Measurements from ENCODE around the gene NUP210L. TPM values are rescaled to one million over a fixed set of nuclear protein-coding genes. Genes with fewer than 3 reads are reported as not detected.
"Not testable (repeated sequence)": the region's sequence is repeated elsewhere in the genome, so short reads cannot be mapped to it uniquely, and the experiment has no call there.

NUP210L gene
- total RNA-seq, 1 donor from 2014 or later: 0.43 TPM

- intact Hi-C loops (cut with DNase I): no loop called here
- ATAC-seq (ENCODE audit: poor library complexity) (no peak), DNase-seq (no peak)
Observed at GRCh38 chr1:154129391-154129970, 25.4 kb downstream of the NUP210L start.

DNA sequence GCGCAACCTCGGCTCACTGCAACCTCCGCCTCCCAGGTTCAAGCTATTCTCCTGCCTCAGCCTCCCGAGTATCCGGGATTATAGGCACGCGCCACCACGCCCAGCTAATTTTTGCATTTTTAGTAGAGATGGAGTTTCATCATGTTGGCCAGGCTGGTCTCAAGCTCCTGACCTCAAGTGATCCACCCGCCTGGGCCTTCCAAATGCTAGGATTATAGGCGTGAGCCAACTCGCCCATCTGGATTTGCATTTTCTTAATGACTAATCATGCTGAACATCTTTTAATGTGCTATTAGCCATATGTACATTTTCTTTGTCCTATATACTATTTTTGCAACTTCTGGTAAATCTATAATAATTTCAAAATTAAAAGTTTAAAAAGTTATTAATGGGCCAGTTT, 31.7 kb downstream of the NUP210L start:
- ATAC-seq (ENCODE audit: poor library complexity); intact Hi-C loops (cut with DNase I); DNase-seq: not testable (repeated sequence)

- DNase-seq (no peak), ATAC-seq (ENCODE audit: poor library complexity) (no peak)
- intact Hi-C loops (cut with DNase I): no loop called here
Observed at GRCh38 chr1:154117642-154118041, 37.2 kb downstream of the NUP210L start.

DNA sequence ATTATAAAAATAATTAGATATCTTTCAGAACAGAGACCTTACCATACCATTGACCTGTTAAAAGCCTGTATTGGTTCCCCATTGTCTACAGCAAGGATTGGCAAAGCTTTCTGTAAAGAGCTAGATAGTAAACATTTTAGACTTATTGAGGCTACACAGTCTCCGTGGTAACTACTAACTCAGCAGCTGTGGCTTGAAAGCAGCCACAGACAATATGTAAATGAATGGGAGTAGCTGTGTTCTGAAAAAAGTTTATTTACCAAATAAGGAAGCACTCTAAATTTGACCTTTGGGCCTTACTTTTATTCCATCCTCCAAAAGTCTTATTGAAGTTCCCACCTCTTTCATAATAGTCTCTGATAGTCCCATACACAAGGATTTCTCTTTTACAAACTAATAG, 39.7 kb downstream of the NUP210L start:
- DNase-seq (no peak), ATAC-seq (ENCODE audit: poor library complexity) (no peak)
- intact Hi-C loops (cut with DNase I): no loop called here

- ATAC-seq (ENCODE audit: poor library complexity) (no peak), DNase-seq (no peak)
- intact Hi-C loops (cut with DNase I): no loop called here
Observed at GRCh38 chr1:154104433-154105082, 50.3 kb downstream of the NUP210L start.

- ATAC-seq (ENCODE audit: poor library complexity); DNase-seq; intact Hi-C loops (cut with DNase I): not testable (repeated sequence)
Observed at GRCh38 chr1:154100141-154100540, 54.7 kb downstream of the NUP210L start.

GRCh38 chr1:154097873-154098272, 57.0 kb downstream of the NUP210L start:
- DNase-seq (no peak), ATAC-seq (ENCODE audit: poor library complexity) (no peak)
- intact Hi-C loops (cut with DNase I): no loop called here

- no peak for ATAC-seq (ENCODE audit: poor library complexity)
- intact Hi-C loops (cut with DNase I): no loop called here
Observed at GRCh38 chr1:154095456-154096060, 59.3 kb downstream of the NUP210L start.

GRCh38 chr1:154094411-154094810, 60.5 kb downstream of the NUP210L start:
- DNase-seq (no peak), ATAC-seq (ENCODE audit: poor library complexity) (no peak)
- intact Hi-C loops (cut with DNase I): no loop called here

More at GRCh38 chr1:154095456-154096060, 59.3 kb downstream of the NUP210L start:
- no peak for DNase-seq

GRCh38 chr1:154093699-154094098, 61.2 kb downstream of the NUP210L start:
- intact Hi-C loops (cut with DNase I): no loop called here
- DNase-seq (no peak), ATAC-seq (ENCODE audit: poor library complexity) (no peak)

DNA sequence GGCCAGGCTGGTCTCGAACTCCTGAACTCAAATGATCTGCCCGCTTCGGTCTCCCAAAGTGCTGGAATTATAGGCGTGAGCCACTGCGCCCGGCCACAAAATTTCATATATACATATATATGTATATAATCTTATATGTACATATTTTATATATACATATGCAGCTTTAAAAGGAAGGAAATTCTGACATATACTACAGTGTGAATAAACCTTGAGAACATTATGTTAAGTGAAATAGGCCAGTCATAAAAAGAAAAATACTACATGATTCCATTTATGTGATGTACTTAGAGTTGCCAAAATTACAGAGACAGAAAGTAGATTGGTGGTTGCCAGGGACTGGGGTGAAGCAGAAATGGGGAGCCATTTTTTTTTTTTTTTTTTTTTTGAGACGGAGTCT, 63.2 kb downstream of the NUP210L start:
- ATAC-seq (ENCODE audit: poor library complexity) (no peak), DNase-seq (no peak)
- intact Hi-C loops (cut with DNase I): no loop called here

DNA sequence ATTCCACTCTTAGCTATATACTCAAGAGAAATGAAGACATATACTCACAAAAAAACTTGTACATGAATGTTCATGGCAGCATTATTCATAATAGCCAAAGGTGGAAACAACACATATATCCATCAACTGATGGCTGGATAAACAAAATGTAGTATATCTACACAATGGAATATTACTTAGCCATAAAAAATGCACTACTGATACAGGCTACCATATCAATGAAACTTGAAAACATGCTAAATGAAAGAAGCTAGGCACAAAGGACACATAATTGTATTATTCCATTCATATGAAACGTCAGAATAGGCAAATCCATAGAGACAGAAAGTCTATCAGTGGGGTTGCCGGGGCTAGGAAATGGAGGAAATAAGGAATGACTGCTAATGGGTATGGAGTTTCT, 67.3 kb downstream of the NUP210L start:
- ATAC-seq (ENCODE audit: poor library complexity) (no peak), DNase-seq (no peak)
- intact Hi-C loops (cut with DNase I): no loop called here

DNA sequence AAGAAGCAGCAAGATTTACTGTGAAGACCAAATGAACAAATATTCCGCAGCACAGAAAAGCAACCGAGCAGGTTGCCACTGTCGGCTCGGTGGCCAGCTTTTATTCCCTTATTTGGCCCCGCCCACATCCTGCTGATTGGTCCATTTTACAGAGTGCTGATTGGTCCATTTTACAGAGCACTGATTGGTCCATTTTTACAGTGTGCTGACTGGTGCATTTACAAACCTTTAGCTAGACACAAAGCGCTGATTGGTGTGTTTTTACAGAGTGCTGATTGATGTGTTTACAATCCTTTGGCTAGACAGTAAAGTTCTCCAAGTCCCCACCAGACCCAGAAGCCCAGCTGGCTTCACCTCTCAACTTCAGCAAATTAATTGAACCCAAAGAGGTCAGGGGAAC, 71.8 kb downstream of the NUP210L start:
- DNase-seq; ATAC-seq (ENCODE audit: poor library complexity); intact Hi-C loops (cut with DNase I): not testable (repeated sequence)

GRCh38 chr1:154081386-154082126, 73.3 kb downstream of the NUP210L start:
- DNase-seq (no peak), ATAC-seq (ENCODE audit: poor library complexity) (no peak)
- intact Hi-C loops (cut with DNase I): no loop called here

- intact Hi-C loops (cut with DNase I): no loop called here
- no peak for ATAC-seq (ENCODE audit: poor library complexity)
- DNase-seq: no peak
Observed at GRCh38 chr1:154076413-154076812, 78.5 kb downstream of the NUP210L start.

DNA sequence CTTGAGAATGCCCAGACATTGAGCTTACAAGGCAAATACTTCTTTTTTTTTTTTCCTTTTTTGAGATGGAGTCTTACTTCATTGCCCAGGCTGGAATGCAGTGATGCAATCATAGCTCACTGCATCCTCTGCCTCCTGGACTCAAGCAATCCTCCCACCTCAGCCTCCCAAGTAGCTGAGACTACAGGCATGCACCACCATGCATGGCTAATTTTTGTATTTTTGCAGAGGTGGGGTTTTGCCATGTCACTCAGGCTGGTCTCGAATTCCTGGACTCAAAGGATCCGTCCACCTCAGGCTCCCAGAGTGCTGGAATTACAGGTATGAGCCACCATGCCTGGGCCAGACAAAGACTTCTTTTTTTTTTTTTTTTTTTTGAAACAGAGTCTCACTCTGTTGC, 79.1 kb downstream of the NUP210L start:
- ATAC-seq (ENCODE audit: poor library complexity): no peak
- DNase-seq: no peak
- intact Hi-C loops (cut with DNase I): no loop called here

DNA sequence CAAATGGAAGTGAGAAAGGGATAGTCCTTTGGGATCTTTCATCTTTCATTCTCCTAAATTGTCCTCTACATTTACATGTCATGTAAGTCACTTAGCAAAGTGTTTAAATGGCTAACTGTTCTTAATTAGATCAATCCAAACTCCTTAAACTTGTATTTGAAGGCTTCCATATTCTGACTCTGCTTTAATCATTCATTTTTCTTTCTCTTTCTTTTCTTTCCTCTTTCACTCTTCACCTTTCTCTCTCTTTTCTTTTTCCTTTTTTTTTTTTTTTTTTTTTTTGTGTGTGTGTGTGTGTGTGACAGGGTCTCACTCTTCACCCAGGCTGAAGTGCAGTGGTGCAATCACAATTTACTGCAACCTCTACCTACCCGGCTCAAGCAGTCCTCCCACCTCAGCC, 92.6 kb downstream of the NUP210L start:
- no peak for ATAC-seq (ENCODE audit: poor library complexity)
- intact Hi-C loops (cut with DNase I): no loop called here
- DNase-seq: no peak

- ATAC-seq (ENCODE audit: poor library complexity); intact Hi-C loops (cut with DNase I); DNase-seq: not testable (repeated sequence)
Observed at GRCh38 chr1:154047436-154047835, 107.4 kb downstream of the NUP210L start.

- ATAC-seq (ENCODE audit: poor library complexity); intact Hi-C loops (cut with DNase I): not testable (repeated sequence)
Observed at GRCh38 chr1:154033697-154034096, 121.2 kb downstream of the NUP210L start.

More at GRCh38 chr1:154033697-154034096, 121.2 kb downstream of the NUP210L start:
- not testable (repeated sequence) for DNase-seq

Measured in Right ventricle myocardium superior (tissue), 1 donor.